GM10847 (cell line): ENCODE results near the gene XYLT1.

Experiments used
- POLR2A ChIP-seq: IDR thresholded peaks from 2 replicates; pipeline ENCODE4 v1.6.1; 2011; ENCODE audit not compliant: insufficient read length; ENCODE audit errors: extremely low read depth

The XYLT1 gene

GRCh38 chr16:17235147-17235815 lies 235.5 kb downstream of the XYLT1 start:
- no peak for TF ChIP-seq POLR2A

- TF ChIP-seq POLR2A, result no peak
Observed at GRCh38 chr16:17233318-17234002, 237.3 kb downstream of the XYLT1 start.

DNA sequence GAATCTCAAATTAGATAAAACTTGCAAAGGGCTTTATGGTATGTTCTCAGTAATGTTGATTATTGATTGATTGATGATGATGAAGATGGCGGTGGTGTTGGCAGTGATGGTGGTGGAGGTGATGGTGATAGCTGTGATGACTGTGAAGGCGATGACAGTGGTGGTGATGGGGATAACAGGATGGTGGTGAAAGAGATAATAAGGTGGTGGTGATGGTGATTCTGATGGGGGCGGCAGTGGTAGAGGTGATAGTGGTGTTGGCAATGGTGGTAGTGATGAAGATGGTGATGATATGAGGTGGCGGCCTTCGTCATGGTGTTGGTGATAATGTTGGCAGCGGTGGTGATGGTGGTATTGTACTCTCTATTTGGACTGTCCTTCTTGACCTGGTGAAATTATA lies 238.3 kb downstream of the XYLT1 start:
- TF ChIP-seq POLR2A, result no peak

DNA sequence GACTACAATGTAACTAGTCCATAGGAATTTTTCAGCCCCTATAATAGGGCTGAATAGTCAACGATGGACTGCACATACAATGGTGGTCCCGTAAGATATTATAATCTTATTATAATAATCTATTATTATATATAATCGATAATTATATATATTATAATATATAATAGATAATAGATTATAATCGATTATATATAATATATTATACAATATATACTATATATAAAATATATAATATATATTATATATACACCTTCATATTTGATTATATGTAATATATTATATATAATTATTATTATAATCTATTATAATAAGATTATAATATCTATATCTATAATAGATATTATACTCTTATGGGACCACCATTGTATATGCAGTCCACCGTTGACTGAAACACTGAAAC lies 238.8 kb downstream of the XYLT1 start:
- TF ChIP-seq POLR2A, result no peak

- TF ChIP-seq POLR2A, result no peak
Observed at GRCh38 chr16:17230932-17231581, 239.7 kb downstream of the XYLT1 start.

- TF ChIP-seq POLR2A, result no peak
Observed at GRCh38 chr16:17229766-17230165, 241.0 kb downstream of the XYLT1 start.

DNA sequence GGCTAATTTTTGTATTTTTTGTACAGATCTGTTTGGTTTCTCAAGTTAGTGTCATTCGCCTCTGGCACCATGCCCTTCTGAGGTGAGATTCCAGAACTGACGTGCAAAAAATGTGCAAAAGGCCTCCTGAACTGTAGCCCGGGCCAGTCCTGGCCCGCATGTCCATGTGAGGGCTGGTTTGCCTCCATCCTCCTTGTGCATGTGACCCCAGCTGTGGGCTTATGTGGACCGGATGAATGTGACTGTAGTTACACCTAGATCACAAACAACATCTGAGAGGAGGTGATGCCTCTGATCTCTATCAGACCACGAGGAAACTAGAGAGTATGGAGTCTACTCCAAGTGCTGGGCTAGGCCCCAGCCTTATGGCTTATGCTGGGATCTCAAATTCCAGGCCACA lies 241.6 kb downstream of the XYLT1 start:
- TF ChIP-seq POLR2A, result no peak

DNA sequence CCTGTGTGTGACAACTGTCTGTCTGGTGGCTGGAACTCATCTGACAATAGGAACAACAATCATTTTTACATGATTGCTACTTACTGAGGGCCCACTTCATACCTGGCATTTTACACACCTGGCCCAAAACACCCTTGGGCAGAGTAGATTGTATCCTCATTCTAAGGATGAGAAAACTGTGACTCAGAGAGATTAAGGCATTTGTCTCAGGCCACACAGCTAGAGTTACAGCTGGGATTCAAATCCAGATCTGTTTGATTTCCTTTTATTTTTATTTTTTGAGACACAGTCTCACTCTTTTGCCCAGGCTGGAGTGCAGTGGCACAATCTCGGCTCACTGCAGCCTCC lies 242.1 kb downstream of the XYLT1 start:
- no peak for TF ChIP-seq POLR2A

GRCh38 chr16:17228048-17228707 lies 242.6 kb downstream of the XYLT1 start:
- no peak for TF ChIP-seq POLR2A

DNA sequence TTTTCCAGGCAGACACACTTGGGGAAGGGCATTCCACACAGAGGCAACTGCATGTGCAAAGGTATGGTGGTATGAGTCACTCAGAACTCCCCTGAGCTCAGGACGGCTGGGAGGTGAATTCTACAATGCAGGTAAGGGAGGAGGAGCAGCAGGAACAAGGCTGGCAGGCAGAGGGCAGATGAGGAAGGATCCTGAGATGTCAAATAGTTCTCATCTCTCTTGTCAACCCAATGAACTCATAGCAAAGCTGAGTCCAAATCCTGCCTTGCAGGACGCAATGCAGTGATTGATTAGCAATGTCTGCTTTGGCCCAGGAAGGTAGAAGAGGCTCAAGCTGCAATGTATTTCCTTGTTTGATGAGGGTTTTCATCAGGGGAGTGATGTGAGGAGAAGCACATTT lies 243.5 kb downstream of the XYLT1 start:
- no peak for TF ChIP-seq POLR2A

- TF ChIP-seq POLR2A, result no peak
Observed at GRCh38 chr16:17225541-17225940, 245.2 kb downstream of the XYLT1 start.

- no peak for TF ChIP-seq POLR2A
Observed at GRCh38 chr16:17224879-17225281, 245.9 kb downstream of the XYLT1 start.

DNA sequence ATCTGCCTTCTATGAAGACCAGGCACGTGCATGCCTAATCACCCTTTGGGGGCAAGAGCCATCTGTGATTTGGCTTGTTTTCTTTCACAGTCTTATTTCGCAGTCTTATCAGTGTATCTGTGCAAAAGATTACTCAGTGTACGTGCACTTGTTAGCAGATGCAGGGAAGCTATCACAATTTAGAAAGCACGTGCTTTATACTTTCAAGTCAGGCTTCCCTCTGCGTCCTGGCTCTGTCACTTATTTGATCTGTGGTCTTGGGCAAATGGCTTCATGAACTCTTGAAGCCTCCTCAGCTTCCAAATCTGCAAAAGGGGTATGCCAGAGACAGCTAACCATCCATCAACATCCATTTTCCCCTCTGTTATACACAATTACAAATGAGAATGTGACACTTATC lies 246.4 kb downstream of the XYLT1 start:
- TF ChIP-seq POLR2A, result no peak

DNA sequence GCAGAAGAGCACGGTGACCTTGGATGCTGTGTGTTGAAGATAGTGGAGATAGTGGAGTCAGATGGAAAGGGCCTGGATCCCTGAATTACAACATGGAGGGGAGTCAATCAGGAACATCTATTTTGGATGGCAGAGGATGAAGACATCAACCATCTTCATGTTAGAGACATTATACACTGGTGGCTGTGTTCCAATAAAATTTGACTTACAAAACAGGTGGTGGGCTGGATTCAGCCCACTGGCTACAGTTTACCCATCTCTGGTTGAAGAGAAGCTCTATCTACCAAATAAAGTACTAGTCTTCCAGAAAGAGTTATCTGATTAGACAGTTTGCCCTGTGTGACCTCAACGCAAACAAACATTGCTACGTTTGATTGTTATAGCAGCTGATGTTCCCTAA lies 247.2 kb downstream of the XYLT1 start:
- no peak for TF ChIP-seq POLR2A

GRCh38 chr16:17222871-17223401 lies 247.8 kb downstream of the XYLT1 start:
- no peak for TF ChIP-seq POLR2A

GRCh38 chr16:17219991-17220390 lies 250.8 kb downstream of the XYLT1 start:
- no peak for TF ChIP-seq POLR2A
